Right renal pelvis (tissue), 4 donors: Measurements from ENCODE around the gene GPSM1. TPM values are rescaled to one million over a fixed set of nuclear protein-coding genes. Genes with fewer than 3 reads are reported as not detected.

ENCODE experiments used
- DNase-seq, 4 donors: peaks; one replicate each; pipeline ENCODE4 v3.0.0-alpha.2; 2013; ENCODE audit warnings: low read depth in 4 of 4, low spot score in 3 of 4, missing footprints in 1 of 4
- polyA plus RNA-seq, 4 donors: library from polyadenylated mRNA; unstranded; fragments of 120-200 nt; gene quantifications; one replicate each; pipeline ENCODE4 v1.2.1, GENCODE V29; 2013; ENCODE audit not compliant: insufficient read length in 4 of 4

GPSM1 gene
- polyA plus RNA-seq, 4 donors: 30.6 to 42.3 (median 32.0) TPM

DNA sequence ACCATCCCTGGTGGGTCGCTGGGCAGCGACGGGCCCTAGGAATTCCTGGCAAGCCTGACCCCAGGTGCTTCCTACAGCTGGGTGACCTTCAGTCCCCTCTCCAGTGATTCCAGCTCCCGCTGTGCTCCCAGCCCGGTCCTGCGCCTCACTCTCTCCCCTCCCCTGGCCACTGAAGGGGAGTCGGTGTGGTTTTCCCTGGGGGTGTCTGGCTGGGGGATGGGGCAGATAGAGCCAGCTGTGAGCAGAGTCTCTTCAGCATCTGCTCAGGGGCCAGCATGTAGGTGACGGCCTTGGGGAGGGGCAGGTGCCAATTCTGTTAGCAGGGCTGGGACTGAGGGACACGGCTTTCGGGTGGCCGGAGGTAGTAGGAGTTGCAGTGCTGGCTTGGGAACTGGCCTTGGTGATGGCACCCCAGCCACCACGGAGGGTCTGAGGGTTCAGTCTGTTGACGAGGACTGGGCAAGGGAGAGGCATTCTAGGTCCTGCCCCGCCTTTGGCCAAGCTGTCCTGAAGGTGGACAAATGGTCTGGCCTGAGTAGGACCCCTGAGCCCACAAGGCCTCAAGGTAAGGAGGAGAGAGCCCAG lies 3.2 kb downstream of the GPSM1 start:
- no peak for DNase-seq

- no peak for DNase-seq
These were observed 3.7 kb downstream of the GPSM1 start for GRCh38 chr9:136331030-136331429.

- no peak for DNase-seq
These were observed 4.5 kb downstream of the GPSM1 start for GRCh38 chr9:136331556-136332481.

DNA sequence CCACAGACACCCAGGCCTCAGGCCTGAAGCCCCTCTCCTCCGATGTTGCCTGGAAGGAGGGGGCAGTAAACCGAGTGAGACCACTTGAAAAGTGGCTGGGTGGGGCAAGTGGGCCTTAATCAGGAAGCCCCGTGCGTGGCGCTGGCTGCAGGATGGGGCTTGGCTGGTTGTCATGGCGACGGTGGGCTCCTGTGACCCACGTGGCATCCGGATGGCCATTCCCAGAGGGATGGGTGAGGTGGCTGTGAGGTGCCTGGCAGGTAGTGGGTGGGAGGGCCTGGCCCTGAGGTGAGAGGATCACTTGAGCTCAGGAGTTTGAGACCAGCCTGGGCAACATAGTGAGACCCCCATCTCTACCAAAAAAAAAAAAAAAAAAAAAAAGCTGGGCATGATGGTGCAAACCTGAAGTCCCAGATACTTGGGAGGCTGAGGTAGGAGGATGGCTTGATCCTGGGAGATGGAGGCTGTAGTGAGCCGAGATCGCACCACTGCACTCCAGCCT lies 5.2 kb downstream of the GPSM1 start:
- DNase-seq: no peak

DNA sequence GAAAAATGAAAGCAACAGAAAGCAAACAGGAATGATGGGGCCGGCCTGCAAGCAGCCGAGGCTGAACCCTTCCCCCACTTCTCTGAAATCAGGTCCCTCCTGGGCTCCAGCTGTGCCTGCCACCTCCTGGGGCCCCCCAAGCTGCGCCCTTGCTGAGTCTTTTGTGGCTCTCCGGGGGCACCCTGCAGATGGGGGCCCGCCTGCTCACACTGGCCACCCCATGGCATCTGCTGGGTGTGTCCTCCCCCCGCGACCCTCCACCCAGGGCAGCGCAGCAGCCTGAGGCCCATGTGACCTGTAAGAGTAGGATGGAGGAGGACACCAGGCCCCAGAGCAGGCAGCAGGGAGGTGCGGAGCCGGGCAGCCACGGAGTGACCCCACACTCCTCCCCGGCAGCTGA lies 5.7 kb downstream of the GPSM1 start:
- no peak for DNase-seq

GRCh38 chr9:136333486-136333885 lies 6.1 kb downstream of the GPSM1 start:
- no peak for DNase-seq

DNA sequence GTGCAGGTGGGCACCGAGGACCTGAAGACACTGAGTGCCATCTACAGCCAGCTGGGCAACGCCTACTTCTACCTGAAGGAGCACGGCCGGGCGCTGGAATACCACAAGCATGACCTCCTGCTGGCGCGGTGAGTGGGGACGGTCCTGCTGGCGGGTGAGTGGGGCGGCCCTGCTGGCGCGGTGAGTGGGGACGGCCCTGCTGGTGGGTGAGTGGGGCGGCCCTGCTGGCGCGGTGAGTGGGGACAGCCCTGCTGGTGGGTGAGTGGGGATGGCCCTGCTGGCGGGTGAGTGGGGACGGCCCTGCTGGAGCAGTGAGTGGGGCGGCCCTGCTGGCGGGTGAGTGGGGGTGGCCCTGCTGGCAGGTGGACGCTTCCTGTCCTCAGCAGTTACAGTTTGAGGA lies 7.2 kb downstream of the GPSM1 start:
- DNase-seq: no peak

- DNase-seq: no peak
These were observed 8.2 kb downstream of the GPSM1 start for GRCh38 chr9:136335296-136336155.

DNA sequence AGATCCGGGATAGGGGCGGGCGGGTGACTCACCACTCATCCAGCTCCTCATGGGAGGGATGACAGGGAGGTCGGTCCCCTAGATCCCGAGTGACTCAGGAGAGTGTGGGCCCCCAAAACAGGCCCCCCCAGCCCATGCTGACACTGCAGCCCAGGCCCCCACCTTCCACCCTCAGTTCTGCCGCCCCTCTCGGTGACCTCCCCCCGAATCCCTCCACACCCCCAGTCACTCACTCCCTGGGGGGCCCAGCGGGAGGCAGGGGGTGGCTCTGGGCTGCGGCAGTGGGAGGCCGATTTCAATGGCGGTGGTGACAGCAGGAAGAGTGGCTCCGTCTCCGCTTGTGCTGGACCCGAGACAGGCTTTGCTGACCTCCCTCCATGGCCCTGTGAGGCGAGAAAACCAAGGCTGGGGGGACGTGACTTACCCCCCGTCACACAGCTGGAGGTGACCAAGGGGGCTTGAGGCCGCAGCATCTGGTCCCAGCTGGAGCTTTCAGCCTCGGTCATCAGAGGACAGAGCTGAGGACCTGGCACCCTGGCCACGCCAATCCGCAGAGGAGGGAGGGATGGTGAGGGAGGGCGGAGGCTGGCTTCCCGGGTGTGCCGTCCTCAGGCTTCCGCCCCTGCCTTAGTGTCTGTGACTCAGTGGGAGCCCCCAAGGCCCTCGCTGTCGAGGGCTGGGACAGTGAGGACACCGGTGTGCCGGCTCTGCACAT lies 9.0 kb downstream of the GPSM1 start:
- no peak for DNase-seq

GRCh38 chr9:136336881-136337280 lies 9.5 kb downstream of the GPSM1 start:
- no peak for DNase-seq

DNA sequence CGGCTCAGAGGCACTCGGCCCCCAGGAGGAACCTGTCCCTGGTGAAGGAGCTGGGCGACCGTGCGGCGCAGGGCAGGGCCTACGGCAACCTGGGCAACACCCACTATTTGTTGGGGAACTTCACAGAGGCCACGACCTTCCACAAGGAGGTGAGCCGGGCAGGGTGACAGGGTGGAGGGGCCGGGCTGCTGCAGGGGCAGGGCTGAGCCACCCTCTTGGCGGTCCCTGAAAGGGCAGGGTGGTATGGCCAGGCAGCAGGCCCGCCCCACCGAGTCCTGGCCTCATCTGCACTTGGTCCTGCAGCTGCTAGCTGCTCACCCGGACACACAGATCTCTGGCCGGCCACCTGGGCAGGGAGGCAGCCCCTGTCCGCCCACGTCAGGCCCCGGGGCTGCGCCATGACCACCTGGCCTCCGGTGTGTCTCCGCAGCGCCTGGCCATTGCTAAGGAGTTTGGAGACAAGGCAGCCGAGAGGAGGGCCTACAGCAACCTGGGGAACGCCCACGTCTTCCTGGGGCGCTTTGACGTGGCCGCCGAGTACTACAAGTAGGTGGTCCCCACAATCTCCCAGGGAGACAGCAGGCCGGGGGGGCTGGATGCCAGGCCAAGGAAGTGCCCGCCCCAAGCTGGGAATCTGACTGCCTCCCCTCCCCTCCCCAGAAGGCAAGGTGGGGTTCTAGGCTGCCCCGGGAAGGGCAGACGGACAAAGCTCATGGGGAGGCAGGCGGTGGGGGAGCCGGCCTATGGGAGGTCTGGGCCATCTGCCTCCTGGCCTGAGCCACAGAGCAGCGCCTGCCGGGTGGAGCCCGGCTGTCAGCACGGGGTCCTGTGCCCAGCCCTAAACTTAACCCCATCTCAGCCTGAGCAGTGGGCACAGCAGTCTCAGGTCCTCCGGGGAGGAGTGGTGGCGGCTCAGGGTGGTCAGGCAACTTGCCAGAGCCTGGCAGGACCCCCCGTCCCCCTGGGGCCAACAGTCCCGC lies 10.4 kb downstream of the GPSM1 start:
- DNase-seq: no peak

DNA sequence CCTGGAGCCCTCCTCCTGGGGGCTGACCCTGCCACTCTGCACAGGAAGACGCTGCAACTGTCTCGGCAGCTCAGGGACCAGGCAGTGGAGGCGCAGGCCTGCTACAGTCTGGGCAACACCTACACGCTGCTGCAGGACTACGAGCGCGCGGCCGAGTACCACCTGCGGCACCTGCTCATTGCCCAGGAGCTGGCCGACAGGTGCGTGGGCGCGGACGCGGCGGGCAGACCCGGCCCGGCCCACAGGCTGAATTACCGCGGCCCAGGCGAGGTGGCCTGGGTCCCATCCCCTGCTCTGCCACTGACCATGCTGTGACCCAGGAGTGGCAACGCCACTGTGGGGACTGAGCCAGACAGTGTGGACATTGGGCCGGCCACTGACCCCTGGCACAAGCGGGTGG lies 11.2 kb downstream of the GPSM1 start:
- DNase-seq: no peak

- no peak for DNase-seq
These were observed 12.0 kb downstream of the GPSM1 start for GRCh38 chr9:136339173-136339957.

GRCh38 chr9:136339958-136340310 lies 12.6 kb downstream of the GPSM1 start:
- no peak for DNase-seq

DNA sequence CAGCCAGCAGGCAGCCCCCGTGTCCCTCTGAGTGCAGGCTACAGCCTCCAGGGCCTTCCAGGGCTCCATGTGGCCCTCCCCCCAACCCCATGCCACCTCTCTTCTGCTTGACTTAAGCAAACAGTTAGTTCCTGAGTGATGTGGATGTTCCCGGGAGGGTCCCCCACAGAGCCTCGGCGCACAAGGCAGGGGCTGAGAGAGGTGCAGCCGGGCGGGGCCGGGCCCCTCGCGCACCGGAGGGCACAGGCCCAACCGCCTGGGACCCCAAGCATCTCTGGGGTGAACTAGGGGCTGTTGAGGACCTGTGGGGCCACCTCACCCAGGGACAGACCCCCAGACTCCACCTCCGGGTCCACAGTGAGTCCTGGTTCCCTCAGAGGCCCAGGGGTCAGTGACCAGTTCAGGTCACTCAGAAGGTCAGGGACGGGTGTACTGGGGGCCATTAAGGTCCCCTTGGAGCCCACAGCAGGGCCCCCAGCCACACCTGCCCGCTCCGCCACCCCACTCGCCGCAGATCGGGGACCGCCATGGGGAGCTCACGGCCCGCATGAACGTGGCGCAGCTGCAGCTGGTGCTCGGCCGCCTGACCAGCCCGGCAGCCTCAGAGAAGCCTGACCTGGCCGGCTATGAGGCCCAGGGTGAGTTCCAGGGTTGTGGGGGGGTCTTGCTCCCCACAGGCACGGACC lies 13.2 kb downstream of the GPSM1 start:
- no peak for DNase-seq

GRCh38 chr9:136341042-136341655 lies 13.8 kb downstream of the GPSM1 start:
- no peak for DNase-seq

DNA sequence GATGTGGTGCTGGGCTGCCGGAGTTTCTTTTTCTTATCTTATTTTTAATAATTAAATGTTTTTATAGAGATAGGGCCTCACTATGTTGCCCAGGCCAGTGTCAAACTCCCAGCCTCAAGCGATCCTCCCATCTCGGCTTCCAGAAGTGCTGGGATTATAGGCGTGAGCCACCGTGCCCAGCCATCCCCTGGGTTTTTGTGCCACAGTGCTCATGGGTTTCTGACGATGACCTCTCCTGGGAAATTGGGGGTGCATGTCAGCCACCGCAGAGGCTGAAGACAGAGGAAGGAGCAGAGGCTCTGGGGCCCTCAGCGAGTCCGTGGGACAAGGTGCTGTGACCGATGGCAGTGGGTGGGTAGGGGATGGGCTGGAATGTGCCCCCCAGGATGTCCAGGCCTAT lies 14.4 kb downstream of the GPSM1 start:
- no peak for DNase-seq
